Breast epithelium (tissue), 3 donors: Measurements from ENCODE around the gene GNG14.

ENCODE experiments used
- CTCF ChIP-seq, 3 donors: fragments of 450-650 bp; IDR thresholded peaks; one replicate each; pipeline ENCODE4 v1.5.1; 2016 to 2017; ENCODE audit warnings: antibody characterized with exemption in 3 of 3, mild to moderate bottlenecking in 3 of 3, moderate library complexity in 3 of 3
- POLR2A ChIP-seq: fragments of 450-650 bp; IDR thresholded peaks from one replicate; pipeline ENCODE4 v1.6.1; 2016; ENCODE audit warnings: antibody characterized with exemption, mild to moderate bottlenecking, moderate library complexity

GRCh38 chr19:12726988-12727316 lies 39.2 kb downstream of the GNG14 start:
- TF ChIP-seq CTCF (IDR thresholded peaks at IDR 0.05) (no peak), POLR2A (no peak)
